ENCODE data around the gene EXOC3L4.
A peak's percentile ranks its signal among the peaks of the same experiment; 100 is the strongest.

The EXOC3L4 gene

GRCh38 chr14:103125098-103126070, 30.9 kb downstream of the EXOC3L4 start:
- peak overlapping the region; percentile 66; the same call in 1 of the 2 replicates for H3K4me3 ChIP-seq (ENCODE audit: low read depth, low read length)
- DNase-seq (ENCODE audit: low read depth): no peak

GRCh38 chr14:103126088-103126872, 31.8 kb downstream of the EXOC3L4 start:
- DNase-seq (ENCODE audit: low read depth): no peak
- H3K4me3 ChIP-seq (ENCODE audit: low read depth, low read length): no peak overlapping the region
- TF ChIP-seq, protein P1, sequence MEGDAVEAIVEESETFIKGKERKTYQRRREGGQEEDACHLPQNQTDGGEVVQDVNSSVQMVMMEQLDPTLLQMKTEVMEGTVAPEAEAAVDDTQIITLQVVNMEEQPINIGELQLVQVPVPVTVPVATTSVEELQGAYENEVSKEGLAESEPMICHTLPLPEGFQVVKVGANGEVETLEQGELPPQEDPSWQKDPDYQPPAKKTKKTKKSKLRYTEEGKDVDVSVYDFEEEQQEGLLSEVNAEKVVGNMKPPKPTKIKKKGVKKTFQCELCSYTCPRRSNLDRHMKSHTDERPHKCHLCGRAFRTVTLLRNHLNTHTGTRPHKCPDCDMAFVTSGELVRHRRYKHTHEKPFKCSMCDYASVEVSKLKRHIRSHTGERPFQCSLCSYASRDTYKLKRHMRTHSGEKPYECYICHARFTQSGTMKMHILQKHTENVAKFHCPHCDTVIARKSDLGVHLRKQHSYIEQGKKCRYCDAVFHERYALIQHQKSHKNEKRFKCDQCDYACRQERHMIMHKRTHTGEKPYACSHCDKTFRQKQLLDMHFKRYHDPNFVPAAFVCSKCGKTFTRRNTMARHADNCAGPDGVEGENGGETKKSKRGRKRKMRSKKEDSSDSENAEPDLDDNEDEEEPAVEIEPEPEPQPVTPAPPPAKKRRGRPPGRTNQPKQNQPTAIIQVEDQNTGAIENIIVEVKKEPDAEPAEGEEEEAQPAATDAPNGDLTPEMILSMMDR (IDR thresholded peaks at IDR 0.05; ENCODE audit: insufficient read depth, low read depth, low read length, missing control alignments): no peak

More at GRCh38 chr14:103125098-103126070, 30.9 kb downstream of the EXOC3L4 start:
- TF ChIP-seq, protein P1 (IDR thresholded peaks at IDR 0.05; ENCODE audit: insufficient read depth, low read depth, low read length, missing control alignments): no peak

GRCh38 chr14:103126873-103127304, 32.4 kb downstream of the EXOC3L4 start:
- H3K4me3 ChIP-seq (ENCODE audit: low read depth, low read length): no peak overlapping the region
- TF ChIP-seq, protein P1 (IDR thresholded peaks at IDR 0.05; ENCODE audit: insufficient read depth, low read depth, low read length, missing control alignments): no peak
- no peak for DNase-seq (ENCODE audit: low read depth)

DNA sequence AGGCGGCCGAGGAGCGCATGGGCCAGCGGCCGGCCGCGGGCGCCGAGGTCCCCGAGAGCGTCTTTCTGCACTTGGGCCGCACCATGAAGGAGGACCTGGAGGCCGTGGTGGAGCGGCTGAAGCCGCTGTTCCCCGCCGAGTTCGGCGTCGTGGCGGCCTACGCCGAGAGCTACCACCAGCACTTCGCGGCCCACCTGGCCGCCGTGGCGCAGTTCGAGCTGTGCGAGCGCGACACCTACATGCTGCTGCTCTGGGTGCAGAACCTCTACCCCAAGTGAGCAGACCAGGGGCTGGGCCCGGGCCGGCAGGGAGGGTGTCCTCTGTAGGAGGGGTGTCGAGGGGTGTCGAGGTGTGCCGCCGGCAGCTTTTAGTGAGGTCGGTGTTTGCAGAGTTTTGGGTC, 32.8 kb downstream of the EXOC3L4 start:
- H3K4me3 ChIP-seq (ENCODE audit: low read depth, low read length): no peak overlapping the region
- DNase-seq (ENCODE audit: low read depth): no peak

GRCh38 chr14:103127861-103128598, 33.5 kb downstream of the EXOC3L4 start:
- no peak overlapping the region for H3K4me3 ChIP-seq (ENCODE audit: low read depth, low read length)
- DNase-seq (ENCODE audit: low read depth): no peak
- TF ChIP-seq, protein P1 (IDR thresholded peaks at IDR 0.05; ENCODE audit: insufficient read depth, low read depth, low read length, missing control alignments): no peak

More for the DNA sequence above, 32.8 kb downstream of the EXOC3L4 start:
- TF ChIP-seq, protein P1 (IDR thresholded peaks at IDR 0.05; ENCODE audit: insufficient read depth, low read depth, low read length, missing control alignments): no peak

DNA sequence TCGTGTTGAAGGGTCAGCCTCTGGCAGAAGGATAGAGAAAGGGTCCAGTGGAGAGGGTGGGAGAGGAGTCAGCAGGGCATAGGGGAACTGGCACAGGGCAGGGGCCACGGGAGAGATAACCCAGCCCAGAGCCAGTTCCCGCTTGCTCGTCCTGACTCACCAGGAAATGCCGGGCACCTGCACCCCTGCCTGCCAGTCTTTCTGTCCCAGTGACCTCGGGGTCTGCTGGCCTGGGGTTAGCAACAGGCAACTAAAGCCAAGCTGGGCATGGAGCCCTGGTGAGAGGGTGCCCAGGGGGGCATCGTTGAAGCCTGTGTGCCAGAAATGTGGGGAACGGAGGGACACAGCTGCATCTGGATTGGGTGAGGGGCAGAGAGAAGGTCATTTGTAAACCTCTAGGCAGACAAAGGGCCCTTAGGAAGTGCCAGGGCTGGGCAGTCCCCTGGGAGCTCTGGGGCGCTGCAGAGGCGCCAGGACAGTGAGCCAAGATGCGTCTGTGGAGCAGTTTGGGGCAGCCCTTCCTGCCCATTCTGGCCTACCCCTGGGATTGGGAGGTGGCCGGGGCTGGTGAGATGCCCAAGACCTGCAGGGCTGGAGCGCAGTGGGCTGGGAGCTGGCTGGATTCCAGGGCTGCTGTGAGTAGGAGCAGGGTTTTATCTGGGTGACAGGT, 34.2 kb downstream of the EXOC3L4 start:
- no peak for DNase-seq (ENCODE audit: low read depth)
- no peak overlapping the region for H3K4me3 ChIP-seq (ENCODE audit: low read depth, low read length)
- TF ChIP-seq, protein P1 (IDR thresholded peaks at IDR 0.05; ENCODE audit: insufficient read depth, low read depth, low read length, missing control alignments): no peak
